Breast epithelium (tissue), 4 donors: Measurements from ENCODE around the gene MAP3K1. TPM values are rescaled to one million over a fixed set of nuclear protein-coding genes. Genes with fewer than 3 reads are reported as not detected.

Experiments
- DNase-seq, 2 donors: peaks; one replicate each; pipeline ENCODE4 v3.0.0-alpha.2; 2019; ENCODE audit warnings: low spot score in 2 of 2
- H3K27ac ChIP-seq, 2 donors: fragments of 200-600 bp; sonication (generic) in 1 of 2; one replicate each; pipeline ENCODE4 v1.5.1; 2016 to 2019; ENCODE audit warnings: mild to moderate bottlenecking in 1 of 2
- H3K27me3 ChIP-seq, 2 donors: fragments of 200-600 bp; sonication (generic) in 1 of 2; one replicate each; pipeline versions ENCODE4 v1.5.1 to v1.6.0; 2017 to 2019; ENCODE audit warnings: control low read depth in 1 of 2, mild to moderate bottlenecking in 1 of 2
- H3K36me3 ChIP-seq: fragments of 200-600 bp; one replicate; pipeline ENCODE4 v1.5.1; 2019
- H3K4me1 ChIP-seq, 2 donors: fragments of 200-600 bp; sonication (generic); one replicate each; pipeline ENCODE4 v1.5.1; 2016 to 2019; ENCODE audit warnings: control low read depth in 1 of 2
- H3K4me3 ChIP-seq, 3 donors: fragments of 200-600 bp; sonication (generic); 1 replicate in 2 of 3; 2 replicates in 1 of 3; pipeline ENCODE4 v1.5.1; 2016 to 2019; ENCODE audit warnings: mild to moderate bottlenecking in 3 of 3, moderate library complexity in 2 of 3
- H3K9me3 ChIP-seq, 2 donors: fragments of 200-600 bp; sonication (generic) in 1 of 2; one replicate each; pipeline ENCODE4 v1.5.1; 2016 to 2019; ENCODE audit warnings: control low read depth in 1 of 2
- POLR2A ChIP-seq: fragments of 450-650 bp; IDR thresholded peaks from one replicate; pipeline ENCODE4 v1.6.1; 2016; ENCODE audit warnings: antibody characterized with exemption, mild to moderate bottlenecking, moderate library complexity
- POLR2AphosphoS5 ChIP-seq, 3 donors: sonication (generic); formaldehyde crosslinking; IDR thresholded peaks; one replicate each; pipeline ENCODE4 v1.6.1; 2017; ENCODE audit warnings: antibody characterized with exemption in 3 of 3
- intact Hi-C: fragments of 100-400 bp; cut with DNase I; formaldehyde crosslinking; loops from one replicate; pipeline ENCODE4 v1.15.1; 2023; ENCODE audit warnings: low total_unique reads
- total RNA-seq, 3 donors: library from RNA; depleted of rRNA; stranded (reverse); fragments of >200 nt; gene quantifications; one replicate each; pipeline ENCODE4 v1.1.0, GENCODE V29; 2016
- TF ChIP-seq, protein P1 (sequence below), 3 donors: fragments of 450-650 bp; IDR thresholded peaks; one replicate each; pipeline ENCODE4 v1.5.1; 2016 to 2017; ENCODE audit warnings: antibody characterized with exemption in 3 of 3, mild to moderate bottlenecking in 3 of 3, moderate library complexity in 3 of 3

The MAP3K1 gene
- total RNA-seq, 3 donors from 2014 or later = 14.9 to 138 (median 77.7) TPM

DNA sequence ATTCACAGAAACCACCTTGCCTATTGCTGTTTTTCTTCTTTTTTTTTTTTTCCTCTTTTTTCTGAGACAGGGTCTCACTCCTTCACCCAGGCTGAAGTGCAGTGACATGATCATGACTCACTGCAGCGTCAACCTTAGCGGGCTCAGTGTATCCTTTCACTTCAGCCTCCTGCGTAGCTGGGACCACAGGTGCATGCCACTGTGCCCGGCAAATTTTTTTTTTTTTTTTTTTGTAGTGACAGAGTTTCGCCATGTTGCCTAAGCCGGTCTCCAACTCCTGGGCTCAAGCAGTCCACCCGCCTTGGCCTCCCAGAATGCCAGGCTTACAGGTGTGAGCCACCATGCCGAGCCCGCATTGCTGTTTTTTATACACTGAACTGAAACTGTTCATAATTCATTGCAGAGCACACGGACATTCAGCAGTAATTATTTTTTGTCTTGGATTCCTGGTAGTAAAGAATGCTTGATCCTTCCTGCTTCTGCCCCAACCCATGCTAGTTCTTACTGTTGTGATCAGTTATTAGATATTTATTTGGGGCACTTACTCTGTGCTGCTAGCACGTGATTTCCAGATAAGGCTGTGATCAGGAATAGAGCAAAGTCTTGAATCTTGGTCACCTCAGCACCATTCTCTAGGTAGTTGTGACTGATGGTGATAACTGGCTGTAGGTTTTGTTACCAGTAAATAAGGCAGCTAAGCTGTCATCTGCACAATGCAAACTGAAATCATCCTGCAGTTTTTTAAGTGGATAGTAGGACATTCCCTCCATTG lies 14.0 kb downstream of the MAP3K1 start:
- peak overlapping the region in 1 of 3 donors; percentile 26 for H3K4me3 ChIP-seq
- no peaks in the 10 kb centered on the region for H3K27me3 ChIP-seq
- no peaks in the 10 kb centered on the region for H3K36me3 ChIP-seq
- intact Hi-C loops = no loop called here
- H3K27ac ChIP-seq = peak overlapping the region; percentile 49 to 50
- peaks cover 2 to 10% of the 10 kb centered on the region in 2 donors for H3K4me1 ChIP-seq
- no peak for DNase-seq
- H3K9me3 ChIP-seq = no peaks in the 10 kb centered on the region
- TF ChIP-seq POLR2A = no peak
- no peak for TF ChIP-seq POLR2AphosphoS5 (IDR thresholded peaks at IDR 0.05)
- TF ChIP-seq, protein P1, sequence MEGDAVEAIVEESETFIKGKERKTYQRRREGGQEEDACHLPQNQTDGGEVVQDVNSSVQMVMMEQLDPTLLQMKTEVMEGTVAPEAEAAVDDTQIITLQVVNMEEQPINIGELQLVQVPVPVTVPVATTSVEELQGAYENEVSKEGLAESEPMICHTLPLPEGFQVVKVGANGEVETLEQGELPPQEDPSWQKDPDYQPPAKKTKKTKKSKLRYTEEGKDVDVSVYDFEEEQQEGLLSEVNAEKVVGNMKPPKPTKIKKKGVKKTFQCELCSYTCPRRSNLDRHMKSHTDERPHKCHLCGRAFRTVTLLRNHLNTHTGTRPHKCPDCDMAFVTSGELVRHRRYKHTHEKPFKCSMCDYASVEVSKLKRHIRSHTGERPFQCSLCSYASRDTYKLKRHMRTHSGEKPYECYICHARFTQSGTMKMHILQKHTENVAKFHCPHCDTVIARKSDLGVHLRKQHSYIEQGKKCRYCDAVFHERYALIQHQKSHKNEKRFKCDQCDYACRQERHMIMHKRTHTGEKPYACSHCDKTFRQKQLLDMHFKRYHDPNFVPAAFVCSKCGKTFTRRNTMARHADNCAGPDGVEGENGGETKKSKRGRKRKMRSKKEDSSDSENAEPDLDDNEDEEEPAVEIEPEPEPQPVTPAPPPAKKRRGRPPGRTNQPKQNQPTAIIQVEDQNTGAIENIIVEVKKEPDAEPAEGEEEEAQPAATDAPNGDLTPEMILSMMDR (IDR thresholded peaks at IDR 0.05) = no peak

DNA sequence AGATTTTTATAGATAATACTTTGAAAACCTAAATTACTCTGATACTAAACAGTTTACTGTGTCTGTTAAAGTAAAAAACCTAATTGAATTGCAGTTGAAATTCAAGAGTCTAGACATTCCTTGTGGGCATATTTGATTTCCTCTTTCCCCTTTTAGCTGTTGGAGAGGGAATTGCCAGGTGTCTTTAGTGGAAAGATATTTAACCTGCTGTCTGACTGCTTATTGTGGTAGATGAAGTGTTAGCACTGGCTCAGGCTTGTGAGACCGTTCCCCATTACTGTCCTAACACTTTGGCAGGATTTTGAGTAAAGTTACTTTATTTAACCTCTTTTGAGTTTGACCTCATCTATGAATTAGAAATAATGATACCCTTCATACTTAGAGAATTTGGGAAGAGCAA lies 16.4 kb downstream of the MAP3K1 start:
- H3K4me1 ChIP-seq = peaks cover 2 to 9% of the 10 kb centered on the region in 2 donors
- no peak overlapping the region for H3K4me3 ChIP-seq
- no peaks in the 10 kb centered on the region for H3K36me3 ChIP-seq
- peak overlapping the region in 1 of 2 donors; percentile 11 for H3K27ac ChIP-seq
- TF ChIP-seq, protein P1 (IDR thresholded peaks at IDR 0.05) = no peak
- TF ChIP-seq POLR2A = no peak
- no peak for TF ChIP-seq POLR2AphosphoS5 (IDR thresholded peaks at IDR 0.05)
- no peak for DNase-seq
- no peaks in the 10 kb centered on the region for H3K9me3 ChIP-seq
- H3K27me3 ChIP-seq = no peaks in the 10 kb centered on the region
- intact Hi-C loops = no loop called here

DNA sequence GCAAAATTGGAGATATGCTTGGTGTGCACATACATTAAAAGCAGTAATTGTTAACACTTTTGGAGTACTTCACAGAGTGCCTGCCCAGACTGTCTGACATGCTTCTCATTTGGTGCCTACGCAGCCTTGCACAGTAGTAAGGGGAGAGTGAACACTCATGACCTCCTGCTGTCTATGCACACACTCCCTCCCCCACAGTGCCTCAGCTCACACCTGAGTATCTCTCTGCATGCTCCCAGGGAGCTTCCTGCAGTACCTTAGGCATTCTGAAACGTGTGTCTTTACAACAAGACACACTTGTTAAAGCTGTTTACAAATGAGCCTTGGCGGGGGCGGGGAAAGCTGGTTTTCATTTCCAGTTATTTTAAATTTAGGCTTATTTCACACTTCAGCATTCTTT lies 18.0 kb downstream of the MAP3K1 start:
- Histone ChIP-seq H3K36me3 (no peaks in the 10 kb centered on the region), H3K4me1 (peaks cover 2 to 10% of the 10 kb centered on the region in 2 donors), H3K27ac (peak overlapping the region in 1 of 2 donors; percentile 55), H3K9me3 (no peaks in the 10 kb centered on the region), H3K27me3 (no peaks in the 10 kb centered on the region), H3K4me3 (no peak overlapping the region)
- TF ChIP-seq, protein P1 (IDR thresholded peaks at IDR 0.05) = no peak
- TF ChIP-seq POLR2A = no peak
- no peak for TF ChIP-seq POLR2AphosphoS5 (IDR thresholded peaks at IDR 0.05)
- no peak for DNase-seq
- intact Hi-C loops = no loop called here

DNA sequence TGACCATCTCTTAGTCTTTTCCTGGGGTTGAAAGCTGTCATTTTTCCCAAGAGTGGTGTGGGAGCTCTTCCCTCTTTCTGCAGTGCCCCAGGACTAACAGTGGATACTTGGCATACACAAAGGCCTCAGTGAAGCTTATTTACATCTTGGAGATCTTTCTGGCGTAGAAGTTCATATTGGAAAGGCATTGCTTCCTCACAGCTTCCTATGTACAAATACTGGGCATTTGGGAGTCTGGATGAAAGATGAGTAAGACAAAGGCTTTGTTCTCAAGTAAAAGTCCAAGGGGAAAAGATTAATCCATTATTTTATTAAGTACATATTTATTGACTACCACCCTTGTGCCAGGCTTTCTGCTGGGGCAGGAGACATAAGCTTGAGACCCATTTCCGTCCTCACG lies 22.0 kb downstream of the MAP3K1 start:
- Histone ChIP-seq H3K9me3 (no peaks in the 10 kb centered on the region), H3K4me1 (peaks cover 0 to 11% of the 10 kb centered on the region in 2 donors), H3K36me3 (no peaks in the 10 kb centered on the region), H3K27ac (peak overlapping the region; percentile 62 to 72), H3K4me3 (no peak overlapping the region), H3K27me3 (no peaks in the 10 kb centered on the region)
- no peak for TF ChIP-seq POLR2A
- TF ChIP-seq, protein P1 (IDR thresholded peaks at IDR 0.05) = no peak
- TF ChIP-seq POLR2AphosphoS5 (IDR thresholded peaks at IDR 0.05) = no peak
- no peak for DNase-seq
- intact Hi-C loops = no loop called here

DNA sequence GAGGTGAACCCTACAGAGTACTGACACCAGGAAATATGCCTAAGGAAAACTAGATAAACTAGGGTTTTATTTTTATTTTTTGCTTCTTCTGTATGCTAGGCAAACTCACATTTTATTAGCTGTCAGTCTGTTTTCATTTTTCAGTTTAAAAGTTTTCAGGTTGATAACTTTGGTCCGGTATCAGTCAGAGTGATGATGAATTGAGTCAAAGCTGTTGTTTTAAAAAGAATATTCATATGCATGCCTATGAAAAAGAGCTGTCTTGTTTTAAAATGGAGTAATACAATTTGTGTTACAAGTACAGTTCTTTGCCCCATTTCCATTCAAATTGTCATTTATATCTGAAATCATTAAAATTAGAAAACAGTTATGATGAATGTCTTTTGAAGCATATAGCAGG lies 22.6 kb downstream of the MAP3K1 start:
- peak overlapping the region; percentile 62 to 72 for H3K27ac ChIP-seq
- H3K36me3 ChIP-seq = no peaks in the 10 kb centered on the region
- DNase-seq = no peak
- TF ChIP-seq POLR2AphosphoS5 (IDR thresholded peaks at IDR 0.05) = no peak
- TF ChIP-seq, protein P1 (IDR thresholded peaks at IDR 0.05) = no peak
- H3K4me3 ChIP-seq = no peak overlapping the region
- peaks cover 0 to 11% of the 10 kb centered on the region in 2 donors for H3K4me1 ChIP-seq
- intact Hi-C loops = no loop called here
- no peaks in the 10 kb centered on the region for H3K9me3 ChIP-seq
- H3K27me3 ChIP-seq = no peaks in the 10 kb centered on the region
